Measurements from ENCODE around the gene WDR81. TPM values are rescaled to one million over a fixed set of nuclear protein-coding genes. Genes with fewer than 3 reads are reported as not detected.

Gene WDR81
- total RNA-seq, 2 donors from 2014 or later = 39.2 to 72.9 TPM

- no peaks in the 10 kb centered on the region for H3K9me3 ChIP-seq
- intact Hi-C loops (cut with DNase I) = no loop called here
- TF ChIP-seq POLR2A (IDR thresholded peaks at IDR 0.05) = no peak
- TF ChIP-seq CTCF (IDR thresholded peaks at IDR 0.05) = no peak
- no peak for TF ChIP-seq POLR2AphosphoS5 (IDR thresholded peaks at IDR 0.05)
- no peak for DNase-seq (ENCODE audit: low spot score)
- WGBS = 92% methylated on average over 54 of the region's 54 CpGs
- no peaks in the 10 kb centered on the region for H3K27me3 ChIP-seq (replicated peaks; ENCODE audit: insufficient read depth)
- H3K27ac ChIP-seq = no peak overlapping the region
- no peak overlapping the region for H3K4me3 ChIP-seq
- peaks cover 12% of the 10 kb centered on the region for H3K4me1 ChIP-seq (replicated peaks)
- H3K36me3 ChIP-seq = no peaks in the 10 kb centered on the region
Observed at GRCh38 chr17:1725642-1726511, 1.4 kb downstream of the WDR81 start.

DNA sequence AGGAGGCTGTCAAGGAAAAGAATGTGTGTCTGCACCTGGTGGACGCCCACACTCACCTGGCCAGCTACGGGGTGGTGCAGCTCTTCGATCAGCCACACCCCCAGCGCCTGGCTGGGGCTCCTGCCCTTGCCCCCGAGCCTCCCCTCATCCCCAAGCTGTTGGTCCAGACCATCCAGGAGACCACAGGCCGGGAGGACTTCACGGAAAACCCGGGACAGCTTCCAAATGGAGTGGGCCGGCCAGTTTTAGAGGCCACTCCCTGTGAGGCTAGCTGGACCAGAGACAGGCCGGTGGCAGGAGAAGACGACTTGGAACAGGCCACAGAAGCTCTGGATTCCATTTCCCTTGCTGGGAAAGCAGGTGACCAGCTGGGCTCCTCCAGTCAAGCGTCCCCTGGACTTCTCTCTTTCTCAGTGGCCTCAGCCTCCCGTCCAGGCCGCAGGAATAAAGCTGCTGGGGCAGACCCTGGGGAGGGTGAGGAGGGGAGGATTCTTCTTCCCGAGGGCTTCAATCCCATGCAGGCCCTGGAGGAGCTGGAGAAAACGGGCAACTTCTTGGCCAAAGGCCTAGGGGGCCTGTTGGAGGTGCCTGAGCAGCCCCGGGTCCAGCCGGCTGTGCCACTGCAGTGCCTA lies 2.2 kb downstream of the WDR81 start:
- Histone ChIP-seq H3K27ac (no peak overlapping the region), H3K36me3 (no peaks in the 10 kb centered on the region), H3K9me3 (no peaks in the 10 kb centered on the region), H3K4me1 (replicated peaks) (peaks cover 19% of the 10 kb centered on the region), H3K27me3 (replicated peaks; ENCODE audit: insufficient read depth) (no peaks in the 10 kb centered on the region), H3K4me3 (no peak overlapping the region)
- 67% methylated on average over 18 of the region's 18 CpGs for WGBS
- TF ChIP-seq CTCF (IDR thresholded peaks at IDR 0.05) (no peak), POLR2AphosphoS5 (IDR thresholded peaks at IDR 0.05) (no peak), POLR2A (IDR thresholded peaks at IDR 0.05) (no peak)
- intact Hi-C loops (cut with DNase I) = no loop called here
- DNase-seq (ENCODE audit: low spot score) = no peak

- no peak overlapping the region for H3K27ac ChIP-seq
- H3K27me3 ChIP-seq (replicated peaks; ENCODE audit: insufficient read depth) = no peaks in the 10 kb centered on the region
- no peak overlapping the region for H3K4me3 ChIP-seq
- no peaks in the 10 kb centered on the region for H3K36me3 ChIP-seq
- H3K9me3 ChIP-seq = no peaks in the 10 kb centered on the region
- TF ChIP-seq POLR2AphosphoS5 (IDR thresholded peaks at IDR 0.05) (no peak), CTCF (IDR thresholded peaks at IDR 0.05) (no peak), POLR2A (IDR thresholded peaks at IDR 0.05) (no peak)
- WGBS = 92% methylated on average over 18 of the region's 21 CpGs
- H3K4me1 ChIP-seq (replicated peaks) = peaks cover 19% of the 10 kb centered on the region
- DNase-seq (ENCODE audit: low spot score) = no peak
- intact Hi-C loops (cut with DNase I) = no loop called here
Observed at GRCh38 chr17:1727258-1727789, 2.8 kb downstream of the WDR81 start.

GRCh38 chr17:1727876-1728630 lies 3.5 kb downstream of the WDR81 start:
- Histone ChIP-seq H3K4me1 (replicated peaks) (peaks cover 19% of the 10 kb centered on the region), H3K9me3 (no peaks in the 10 kb centered on the region), H3K27ac (no peak overlapping the region), H3K27me3 (replicated peaks; ENCODE audit: insufficient read depth) (no peaks in the 10 kb centered on the region), H3K4me3 (no peak overlapping the region), H3K36me3 (peaks cover 0 to 6% of the 10 kb centered on the region in 2 donors)
- DNase-seq (ENCODE audit: low spot score) = no peak
- 82% methylated on average over 27 of the region's 28 CpGs for WGBS
- intact Hi-C loops (cut with DNase I) = no loop called here
- TF ChIP-seq POLR2AphosphoS5 (IDR thresholded peaks at IDR 0.05) = no peak
- no peak for TF ChIP-seq CTCF (IDR thresholded peaks at IDR 0.05)
- no peak for TF ChIP-seq POLR2A (IDR thresholded peaks at IDR 0.05)
